ENCODE results near the gene UBE3C.
A peak's percentile ranks its signal among the peaks of the same experiment; 100 is the strongest.
"Not testable (repeated sequence)": the region's sequence is repeated elsewhere in the genome, so short reads cannot be mapped to it uniquely, and the experiment has no call there.

The UBE3C gene

GRCh38 chr7:157271315-157271990 lies 132.7 kb downstream of the UBE3C start:
- Histone ChIP-seq H3K36me3 (ENCODE audit: control insufficient read depth, insufficient read depth, low read length) (no peaks in the 10 kb centered on the region), H3K4me1 (ENCODE audit: control insufficient read depth, insufficient read depth, low read length) (no peaks in the 10 kb centered on the region), H3K27me3 (ENCODE audit: control insufficient read depth, insufficient read depth, low read length) (no peaks in the 10 kb centered on the region), H3K4me3 (ENCODE audit: low read length) (no peak overlapping the region), H3K9ac (ENCODE audit: low read length) (no peak overlapping the region), H3K9me3 (ENCODE audit: control insufficient read depth, low read length) (no peaks in the 10 kb centered on the region)

- Histone ChIP-seq H3K9me3 (ENCODE audit: control insufficient read depth, low read length) (no peaks in the 10 kb centered on the region), H3K36me3 (ENCODE audit: control insufficient read depth, insufficient read depth, low read length) (no peaks in the 10 kb centered on the region), H3K27me3 (ENCODE audit: control insufficient read depth, insufficient read depth, low read length) (no peaks in the 10 kb centered on the region), H3K4me1 (ENCODE audit: control insufficient read depth, insufficient read depth, low read length) (no peaks in the 10 kb centered on the region), H3K9ac (ENCODE audit: low read length) (no peak overlapping the region), H3K4me3 (ENCODE audit: low read length) (no peak overlapping the region)
These were observed 133.2 kb downstream of the UBE3C start for GRCh38 chr7:157271991-157272324.

GRCh38 chr7:157272351-157273207 lies 133.9 kb downstream of the UBE3C start:
- Histone ChIP-seq H3K27me3 (ENCODE audit: control insufficient read depth, insufficient read depth, low read length) (no peaks in the 10 kb centered on the region), H3K36me3 (ENCODE audit: control insufficient read depth, insufficient read depth, low read length) (no peaks in the 10 kb centered on the region), H3K4me1 (ENCODE audit: control insufficient read depth, insufficient read depth, low read length) (no peaks in the 10 kb centered on the region), H3K4me3 (ENCODE audit: low read length) (no peak overlapping the region), H3K9ac (ENCODE audit: low read length) (no peak overlapping the region), H3K9me3 (ENCODE audit: control insufficient read depth, low read length) (no peaks in the 10 kb centered on the region)

- Histone ChIP-seq H3K4me1 (ENCODE audit: control insufficient read depth, insufficient read depth, low read length) (no peaks in the 10 kb centered on the region), H3K36me3 (ENCODE audit: control insufficient read depth, insufficient read depth, low read length) (no peaks in the 10 kb centered on the region), H3K9ac (ENCODE audit: low read length) (peak overlapping the region; percentile 8), H3K4me3 (ENCODE audit: low read length) (no peak overlapping the region), H3K9me3 (ENCODE audit: control insufficient read depth, low read length) (no peaks in the 10 kb centered on the region), H3K27me3 (ENCODE audit: control insufficient read depth, insufficient read depth, low read length) (peaks cover 7% of the 10 kb centered on the region)
These were observed 134.7 kb downstream of the UBE3C start for GRCh38 chr7:157273208-157274093.

- not testable (repeated sequence) for H3K4me3 ChIP-seq (ENCODE audit: low read length); H3K4me1 ChIP-seq (ENCODE audit: control insufficient read depth, insufficient read depth, low read length); H3K27me3 ChIP-seq (ENCODE audit: control insufficient read depth, insufficient read depth, low read length); H3K36me3 ChIP-seq (ENCODE audit: control insufficient read depth, insufficient read depth, low read length); H3K9ac ChIP-seq (ENCODE audit: low read length); H3K9me3 ChIP-seq (ENCODE audit: control insufficient read depth, low read length)
These were observed 135.4 kb downstream of the UBE3C start for GRCh38 chr7:157274094-157274634.

- Histone ChIP-seq H3K4me3 (ENCODE audit: low read length) (no peak overlapping the region), H3K27me3 (ENCODE audit: control insufficient read depth, insufficient read depth, low read length) (peaks cover 17% of the 10 kb centered on the region), H3K9ac (ENCODE audit: low read length) (no peak overlapping the region), H3K9me3 (ENCODE audit: control insufficient read depth, low read length) (no peaks in the 10 kb centered on the region), H3K36me3 (ENCODE audit: control insufficient read depth, insufficient read depth, low read length) (no peaks in the 10 kb centered on the region), H3K4me1 (ENCODE audit: control insufficient read depth, insufficient read depth, low read length) (peaks cover 13% of the 10 kb centered on the region)
These were observed 136.3 kb downstream of the UBE3C start for GRCh38 chr7:157274991-157275427.

- Histone ChIP-seq H3K4me1 (ENCODE audit: control insufficient read depth, insufficient read depth, low read length) (peaks cover 20% of the 10 kb centered on the region), H3K9me3 (ENCODE audit: control insufficient read depth, low read length) (no peaks in the 10 kb centered on the region), H3K27me3 (ENCODE audit: control insufficient read depth, insufficient read depth, low read length) (peaks cover 17% of the 10 kb centered on the region), H3K36me3 (ENCODE audit: control insufficient read depth, insufficient read depth, low read length) (no peaks in the 10 kb centered on the region), H3K4me3 (ENCODE audit: low read length) (no peak overlapping the region), H3K9ac (ENCODE audit: low read length) (no peak overlapping the region)
These were observed 137.4 kb downstream of the UBE3C start for GRCh38 chr7:157276091-157276561.

- H3K9ac ChIP-seq (ENCODE audit: low read length), result no peak overlapping the region
- peaks cover 17% of the 10 kb centered on the region for H3K27me3 ChIP-seq (ENCODE audit: control insufficient read depth, insufficient read depth, low read length)
- no peaks in the 10 kb centered on the region for H3K9me3 ChIP-seq (ENCODE audit: control insufficient read depth, low read length)
- H3K4me3 ChIP-seq (ENCODE audit: low read length), result no peak overlapping the region
- peaks cover 27% of the 10 kb centered on the region for H3K4me1 ChIP-seq (ENCODE audit: control insufficient read depth, insufficient read depth, low read length)
- no peaks in the 10 kb centered on the region for H3K36me3 ChIP-seq (ENCODE audit: control insufficient read depth, insufficient read depth, low read length)
These were observed 138.2 kb downstream of the UBE3C start for GRCh38 chr7:157276731-157277562.

GRCh38 chr7:157277568-157277967 lies 138.8 kb downstream of the UBE3C start:
- not testable (repeated sequence) for H3K9me3 ChIP-seq (ENCODE audit: control insufficient read depth, low read length); H3K9ac ChIP-seq (ENCODE audit: low read length); H3K36me3 ChIP-seq (ENCODE audit: control insufficient read depth, insufficient read depth, low read length); H3K4me3 ChIP-seq (ENCODE audit: low read length)
- Histone ChIP-seq H3K4me1 (ENCODE audit: control insufficient read depth, insufficient read depth, low read length) (peaks cover 33% of the 10 kb centered on the region), H3K27me3 (ENCODE audit: control insufficient read depth, insufficient read depth, low read length) (peaks cover 17% of the 10 kb centered on the region)

GRCh38 chr7:157278167-157278790 lies 139.6 kb downstream of the UBE3C start:
- H3K4me1 ChIP-seq (ENCODE audit: control insufficient read depth, insufficient read depth, low read length), result peaks cover 33% of the 10 kb centered on the region
- no peaks in the 10 kb centered on the region for H3K9me3 ChIP-seq (ENCODE audit: control insufficient read depth, low read length)
- H3K9ac ChIP-seq (ENCODE audit: low read length), result no peak overlapping the region
- no peak overlapping the region for H3K4me3 ChIP-seq (ENCODE audit: low read length)
- no peaks in the 10 kb centered on the region for H3K36me3 ChIP-seq (ENCODE audit: control insufficient read depth, insufficient read depth, low read length)
- peaks cover 17% of the 10 kb centered on the region for H3K27me3 ChIP-seq (ENCODE audit: control insufficient read depth, insufficient read depth, low read length)
